HCT116 (cell line): ENCODE results near the gene RASAL2. TPM values are rescaled to one million over a fixed set of nuclear protein-coding genes. Genes with fewer than 3 reads are reported as not detected.

Experiments
- ATAC-seq: fragments of 200-7000 bp; cut with Tn5 transposase; 2 replicates; pipeline ENCODE4 v1.9.1; 2020; ENCODE audit warnings: mild to moderate bottlenecking, moderate library complexity
- BruUV-seq: library from RNA; stranded (reverse); fragments of 400-500 nt; replicated peaks from 2 replicates; lab custom pipeline; 2021; lab: Mats Ljungman, UMichigan
- CTCF ChIA-PET: fragments of 300-600 bp; sonication (Branson Sonifier 250); formaldehyde crosslinking; loops from one replicate; lab custom pipeline; 2021; ENCODE audit warnings: antibody characterized with exemption; lab: Charles Lee
- POLR2A ChIA-PET: fragments of 300-600, 350-600 bp; sonication (Branson Sonifier 250); formaldehyde crosslinking; loops from one replicate; lab custom pipeline; 2021; ENCODE audit warnings: antibody characterized with exemption; lab: Charles Lee
- RAD21 ChIA-PET, 2 experiments: fragments of 300-600 bp; sonication (Branson Sonifier 250); formaldehyde crosslinking; loops; one replicate each; lab custom pipeline; 2023; ENCODE audit warnings: low total read pairs in 2 of 2; ENCODE audit not compliant: uncharacterized antibody in 2 of 2, unreplicated experiment in 2 of 2, low non-redundant PET in 1 of 2; lab: Charles Lee
- DNase-seq: peaks from one replicate; pipeline ENCODE4 v3.0.0-alpha.2; 2010; ENCODE audit warnings: low read depth, low spot score
- H2AFZ ChIP-seq: fragments of 200-600 bp; shearing (Covaris generic), sonication (generic); 2 replicates; pipeline ENCODE4 v1.6.1; 2017; ENCODE audit warnings: low read depth, mixed run types, mixed read lengths, antibody characterized with exemption, low read length; ENCODE audit not compliant: poor library complexity, severe bottlenecking
- H3K27ac ChIP-seq: 2 replicates; pipeline ENCODE4 v1.5.1; 2012; ENCODE audit warnings: low read depth, low read length
- H3K27me3 ChIP-seq: fragments of 200-600 bp; sonication (generic); 2 replicates; pipeline ENCODE4 v1.6.1; 2016; ENCODE audit warnings: mixed run types, low read length, mixed read lengths; ENCODE audit not compliant: insufficient read depth
- H3K36me3 ChIP-seq, 2 experiments: fragments of 200-500 bp in 1 of 2; fragments of 200-600 bp in 1 of 2; sonication (Bioruptor generic) in 1 of 2; sonication (generic) in 1 of 2; 2 replicates each; pipeline versions ENCODE4 v1.5.1 to v1.6.1; 2014 to 2016; ENCODE audit warnings: low read length in 2 of 2, inconsistent platforms in 1 of 2, mixed read lengths in 1 of 2, mixed run types in 1 of 2; ENCODE audit not compliant: insufficient read depth in 2 of 2, control insufficient read depth in 1 of 2
- H3K4me1 ChIP-seq, 2 experiments: fragments of 200-600 bp in 1 of 2; sonication (generic) in 1 of 2; 2 replicates each; pipeline versions ENCODE4 v1.5.1 to v1.6.1; 2012 to 2017; ENCODE audit warnings: low read length in 2 of 2, inconsistent platforms in 1 of 2, mild to moderate bottlenecking in 1 of 2, mixed read lengths in 1 of 2, mixed run types in 1 of 2, moderate library complexity in 1 of 2; ENCODE audit not compliant: insufficient read depth in 2 of 2, control insufficient read depth in 1 of 2
- H3K4me2 ChIP-seq: fragments of 200-600 bp; sonication (generic); 2 replicates; pipeline ENCODE4 v1.6.1; 2017; ENCODE audit warnings: mixed run types, low read length, mixed read lengths
- H3K4me3 ChIP-seq, 2 experiments: fragments of 200-600 bp in 1 of 2; sonication (generic) in 1 of 2; replicated peaks in 1 of 2; 2 replicates each; pipeline ENCODE4 v1.5.1; 2011 to 2016; ENCODE audit warnings: low read length in 2 of 2, control low read depth in 1 of 2, low read depth in 1 of 2, mild to moderate bottlenecking in 1 of 2, mixed read lengths in 1 of 2, mixed run types in 1 of 2
- H3K79me2 ChIP-seq: fragments of 200-600 bp; sonication (generic); 2 replicates; pipeline ENCODE4 v1.6.1; 2017; ENCODE audit warnings: mild to moderate bottlenecking, mixed run types, low read length, moderate library complexity, mixed read lengths; ENCODE audit not compliant: insufficient read depth
- H3K9ac ChIP-seq: fragments of 200-600 bp; sonication (generic); 2 replicates; pipeline ENCODE4 v1.6.1; 2016; ENCODE audit warnings: low read length, mixed read lengths
- H3K9me2 ChIP-seq: fragments of 200-600 bp; sonication (generic), shearing (Covaris generic); 2 replicates; pipeline ENCODE4 v1.6.1; 2017; ENCODE audit warnings: mixed run types, mild to moderate bottlenecking, moderate library complexity; ENCODE audit not compliant: insufficient read depth
- H3K9me3 ChIP-seq, 2 experiments: fragments of 200-500 bp in 1 of 2; fragments of 200-600 bp in 1 of 2; sonication (Bioruptor generic) in 1 of 2; sonication (generic) in 1 of 2; 2 replicates each; pipeline ENCODE4 v1.6.1; 2014 to 2017; ENCODE audit warnings: low read length in 2 of 2, mixed read lengths in 2 of 2, inconsistent platforms in 1 of 2, low read depth in 1 of 2, mild to moderate bottlenecking in 1 of 2, mixed run types in 1 of 2, moderate library complexity in 1 of 2; ENCODE audit not compliant: control insufficient read depth in 1 of 2, insufficient read depth in 1 of 2
- H4K20me1 ChIP-seq: fragments of 200-600 bp; sonication (generic), shearing (Covaris generic); 2 replicates; pipeline ENCODE4 v1.6.1; 2017; ENCODE audit warnings: mixed run types, mild to moderate bottlenecking, moderate library complexity; ENCODE audit not compliant: insufficient read depth
- RAD21 ChIP-seq: IDR thresholded peaks from 2 replicates; pipeline ENCODE4 v1.6.1; 2012; ENCODE audit warnings: low read depth, mild to moderate bottlenecking
- SRF ChIP-seq: IDR thresholded peaks from 2 replicates; pipeline ENCODE4 v1.6.1; 2012; ENCODE audit warnings: low read depth
- intact Hi-C: fragments of 100-400 bp; cut with micrococcal nuclease; formaldehyde crosslinking; loops from 2 replicates; pipeline ENCODE4 v1.10.0; 2022
- total RNA-seq: library from RNA; stranded (reverse); gene quantifications from one replicate; pipeline ENCODE4 v1.2.1, GENCODE V29; 2021; ENCODE audit not compliant: unreplicated experiment
- TF ChIP-seq, protein P1 (sequence below): IDR thresholded peaks from 2 replicates; pipeline ENCODE4 v1.6.1; 2011; ENCODE audit warnings: mild to moderate bottlenecking, low read length, moderate library complexity; ENCODE audit not compliant: insufficient replicate concordance; ENCODE audit errors: extremely low read depth
- TF ChIP-seq, protein P2 (sequence below): IDR thresholded peaks from 2 replicates; pipeline ENCODE4 v1.6.1; 2012

Gene RASAL2
- total RNA-seq, 1 experiment from 2014 or later, result 11.7 TPM

- TF ChIP-seq, protein P1, sequence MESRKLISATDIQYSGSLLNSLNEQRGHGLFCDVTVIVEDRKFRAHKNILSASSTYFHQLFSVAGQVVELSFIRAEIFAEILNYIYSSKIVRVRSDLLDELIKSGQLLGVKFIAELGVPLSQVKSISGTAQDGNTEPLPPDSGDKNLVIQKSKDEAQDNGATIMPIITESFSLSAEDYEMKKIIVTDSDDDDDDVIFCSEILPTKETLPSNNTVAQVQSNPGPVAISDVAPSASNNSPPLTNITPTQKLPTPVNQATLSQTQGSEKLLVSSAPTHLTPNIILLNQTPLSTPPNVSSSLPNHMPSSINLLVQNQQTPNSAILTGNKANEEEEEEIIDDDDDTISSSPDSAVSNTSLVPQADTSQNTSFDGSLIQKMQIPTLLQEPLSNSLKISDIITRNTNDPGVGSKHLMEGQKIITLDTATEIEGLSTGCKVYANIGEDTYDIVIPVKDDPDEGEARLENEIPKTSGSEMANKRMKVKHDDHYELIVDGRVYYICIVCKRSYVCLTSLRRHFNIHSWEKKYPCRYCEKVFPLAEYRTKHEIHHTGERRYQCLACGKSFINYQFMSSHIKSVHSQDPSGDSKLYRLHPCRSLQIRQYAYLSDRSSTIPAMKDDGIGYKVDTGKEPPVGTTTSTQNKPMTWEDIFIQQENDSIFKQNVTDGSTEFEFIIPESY, result no peak
- TF ChIP-seq, protein P2, sequence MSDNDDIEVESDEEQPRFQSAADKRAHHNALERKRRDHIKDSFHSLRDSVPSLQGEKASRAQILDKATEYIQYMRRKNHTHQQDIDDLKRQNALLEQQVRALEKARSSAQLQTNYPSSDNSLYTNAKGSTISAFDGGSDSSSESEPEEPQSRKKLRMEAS, result no peak
Observed at GRCh38 chr1:178510155-178510554, 416.3 kb downstream of the RASAL2 start (continued).

GRCh38 chr1:178512566-178513277 lies 418.8 kb downstream of the RASAL2 start, which contains the start of gene TEX35:
TEX35 (plus strand) TSS chr1:178513109; CDS start chr1:178513189, 80 bp downstream.
- H3K27ac ChIP-seq, result no peak within 1 kb of the TSS
- intact Hi-C loops, result no loop called here
- RAD21 ChIA-PET, result no interaction called here
- CTCF ChIA-PET, result interaction anchor here (1.4 to 4.2 kb wide), 2 partner anchors 12 to 202 kb away, joined by 3 to 23 read pairs; no protein-coding TSS in a partner anchor
- no peaks in the 10 kb centered on the region for H4K20me1 ChIP-seq
- H3K79me2 ChIP-seq, result no peaks in the 10 kb centered on the region
- no peaks in the 10 kb centered on the region for H3K27me3 ChIP-seq
- H3K4me1 ChIP-seq, result no peaks in the 10 kb centered on the region
- BruUV-seq, result no TSS peak
- no peak within 1 kb of the TSS for H3K9ac ChIP-seq
- no peak for DNase-seq
- no peaks in the 10 kb centered on the region for H3K9me3 ChIP-seq
- H3K9me2 ChIP-seq, result no peaks in the 10 kb centered on the region
- ATAC-seq, result no peak
- TF ChIP-seq RAD21 (no peak), SRF (no peak)
- TF ChIP-seq, all 23 proteins: peak for 0
- Histone ChIP-seq H3K4me2 (no peak within 1 kb of the TSS), H3K4me3 (no peak within 1 kb of the TSS), H2AFZ (no peak within 1 kb of the TSS), H3K36me3 (no peaks in the 10 kb centered on the region)
- POLR2A ChIA-PET, result no interaction called here
